Stimulated activated effector memory CD8-positive, alpha-beta T cell treated with anti-CD3 and anti-CD28 coated beads, Interleukin-12 subunit alpha, Interleukin-12 subunit beta, amount 100 ng/mL, for 72 hours (primary cell): ENCODE data around the gene FSTL3.

Source experiments
- ATAC-seq: fragments of 150-1000 bp; cut with Tn5 transposase; 2 replicates; pipeline ENCODE4 v1.10.0; 2021
- DNase-seq, 2 donors: peaks; one replicate each; pipeline ENCODE4 v3.0.0; 2021 to 2022; ENCODE audit warnings: low spot score in 2 of 2
- H3K27ac Mint-ChIP-seq: one replicate; pipeline ENCODE4 v1.8.0; 2022; ENCODE audit warnings: mild to moderate bottlenecking, mixed read lengths
- H3K36me3 Mint-ChIP-seq: one replicate; pipeline ENCODE4 v1.8.0; 2022; ENCODE audit warnings: mild to moderate bottlenecking, mixed read lengths
- H3K4me1 Mint-ChIP-seq: one replicate; pipeline ENCODE4 v1.8.0; 2022; ENCODE audit warnings: mixed read lengths
- H3K4me3 Mint-ChIP-seq: one replicate; pipeline ENCODE4 v1.8.0; 2022; ENCODE audit warnings: mild to moderate bottlenecking, mixed read lengths
- H3K9me3 Mint-ChIP-seq: one replicate; pipeline ENCODE4 v1.8.0; 2022; ENCODE audit warnings: mixed read lengths

FSTL3 gene

GRCh38 chr19:704447-704741, 28.2 kb downstream of the FSTL3 start:
- no peak overlapping the region for H3K27ac Mint-ChIP-seq
- no peaks in the 10 kb centered on the region for H3K9me3 Mint-ChIP-seq
- DNase-seq = no peak
- H3K36me3 Mint-ChIP-seq = no peaks in the 10 kb centered on the region
- H3K4me3 Mint-ChIP-seq = no peak overlapping the region
- no peak for ATAC-seq
- H3K4me1 Mint-ChIP-seq = peaks cover 8% of the 10 kb centered on the region

GRCh38 chr19:708154-709143, 32.3 kb downstream of the FSTL3 start, which contains the start of gene PALM:
PALM (plus strand) TSS chr19:708935; CDS start chr19:709147, 212 bp downstream.
- Mint-ChIP-seq H3K27ac (no peak within 1 kb of the TSS), H3K4me1 (peaks cover 3% of the 10 kb centered on the region), H3K4me3 (no peak within 1 kb of the TSS), H3K36me3 (no peaks in the 10 kb centered on the region), H3K9me3 (no peaks in the 10 kb centered on the region)
- ATAC-seq (no peak), DNase-seq (no peak)

DNA sequence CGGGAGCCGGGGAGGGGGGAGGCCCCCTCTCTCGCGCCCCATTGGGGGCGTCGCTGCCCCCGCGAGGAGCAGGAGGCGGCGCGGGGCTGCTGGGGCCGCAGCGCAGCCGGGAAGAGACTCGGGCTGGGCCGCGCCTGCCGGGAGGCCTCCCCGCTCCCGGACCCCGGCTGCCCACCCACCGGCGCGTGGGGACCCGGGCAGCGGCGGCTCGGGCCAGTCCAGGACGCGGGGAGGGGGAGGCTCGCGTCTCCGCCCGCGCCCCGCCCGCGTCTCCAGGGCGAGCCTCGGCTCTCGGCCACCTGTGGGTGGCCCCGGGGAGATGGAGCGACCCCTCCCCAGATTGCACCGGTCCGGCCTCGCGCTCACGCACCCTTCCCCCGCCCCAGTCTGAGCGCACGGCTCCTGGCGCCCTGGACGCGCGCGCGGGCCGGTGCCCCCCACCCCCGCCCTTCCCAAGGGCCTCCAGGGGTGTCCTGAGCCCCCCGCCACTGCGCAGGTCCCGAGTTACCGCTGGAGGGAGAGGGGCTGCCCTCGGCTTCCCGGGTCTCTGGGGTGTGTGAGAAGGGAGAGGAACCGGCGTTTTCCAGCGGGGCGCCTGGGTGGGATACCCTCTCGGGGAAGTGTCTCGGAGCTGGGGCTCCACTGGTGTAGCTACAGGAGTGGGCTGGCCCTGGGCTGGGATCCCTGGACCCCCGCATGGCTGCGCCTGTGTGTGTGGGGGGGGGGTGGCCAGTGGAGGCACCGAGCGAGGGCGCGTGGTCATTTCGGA, 33.2 kb downstream of the FSTL3 start:
- Mint-ChIP-seq H3K36me3 (no peaks in the 10 kb centered on the region), H3K9me3 (no peaks in the 10 kb centered on the region), H3K4me1 (no peaks in the 10 kb centered on the region), H3K4me3 (no peak overlapping the region), H3K27ac (no peak overlapping the region)
- ATAC-seq = no peak
- no peak for DNase-seq

GRCh38 chr19:709965-710571, 33.9 kb downstream of the FSTL3 start:
- H3K4me1 Mint-ChIP-seq = no peaks in the 10 kb centered on the region
- H3K4me3 Mint-ChIP-seq = no peak overlapping the region
- ATAC-seq = no peak
- H3K27ac Mint-ChIP-seq = no peak overlapping the region
- no peak for DNase-seq
- no peaks in the 10 kb centered on the region for H3K9me3 Mint-ChIP-seq
- no peaks in the 10 kb centered on the region for H3K36me3 Mint-ChIP-seq

GRCh38 chr19:710767-711166, 34.6 kb downstream of the FSTL3 start:
- Mint-ChIP-seq H3K4me3 (no peak overlapping the region), H3K4me1 (no peaks in the 10 kb centered on the region), H3K27ac (no peak overlapping the region), H3K9me3 (peaks cover 6% of the 10 kb centered on the region), H3K36me3 (no peaks in the 10 kb centered on the region)
- ATAC-seq = no peak
- no peak for DNase-seq

GRCh38 chr19:711254-711653, 35.1 kb downstream of the FSTL3 start:
- Mint-ChIP-seq H3K36me3 (no peaks in the 10 kb centered on the region), H3K27ac (no peak overlapping the region), H3K4me1 (no peaks in the 10 kb centered on the region), H3K4me3 (no peak overlapping the region), H3K9me3 (peaks cover 7% of the 10 kb centered on the region)
- DNase-seq (no peak), ATAC-seq (no peak)

DNA sequence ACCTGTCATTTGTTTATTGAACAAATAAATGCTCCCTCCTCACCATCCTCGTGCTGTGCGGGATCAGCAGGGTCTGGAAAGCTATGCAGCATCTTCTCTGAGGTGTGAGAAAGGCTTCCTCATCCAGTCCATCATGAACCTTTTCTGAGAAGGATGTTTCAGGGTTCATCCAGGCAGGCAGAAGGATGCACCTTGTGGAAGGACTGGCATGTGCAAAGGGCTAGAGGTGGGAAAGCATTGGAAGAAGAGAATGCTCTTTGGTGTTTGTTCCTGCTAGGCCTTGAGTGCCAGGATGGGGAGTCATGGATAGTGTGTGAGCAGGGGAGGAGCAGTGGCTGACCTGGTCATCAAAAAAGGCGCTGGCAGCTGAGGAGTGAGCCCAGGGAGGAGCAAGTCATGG, 39.2 kb downstream of the FSTL3 start:
- Mint-ChIP-seq H3K4me3 (no peak overlapping the region), H3K27ac (no peak overlapping the region), H3K4me1 (no peaks in the 10 kb centered on the region), H3K36me3 (no peaks in the 10 kb centered on the region), H3K9me3 (peaks cover 7% of the 10 kb centered on the region)
- DNase-seq (no peak), ATAC-seq (no peak)

- no peak for ATAC-seq
- Mint-ChIP-seq H3K4me1 (no peaks in the 10 kb centered on the region), H3K27ac (no peak overlapping the region), H3K36me3 (no peaks in the 10 kb centered on the region), H3K4me3 (no peak overlapping the region), H3K9me3 (peaks cover 7% of the 10 kb centered on the region)
- DNase-seq = no peak
Measured at GRCh38 chr19:718251-718951, 42.2 kb downstream of the FSTL3 start.

DNA sequence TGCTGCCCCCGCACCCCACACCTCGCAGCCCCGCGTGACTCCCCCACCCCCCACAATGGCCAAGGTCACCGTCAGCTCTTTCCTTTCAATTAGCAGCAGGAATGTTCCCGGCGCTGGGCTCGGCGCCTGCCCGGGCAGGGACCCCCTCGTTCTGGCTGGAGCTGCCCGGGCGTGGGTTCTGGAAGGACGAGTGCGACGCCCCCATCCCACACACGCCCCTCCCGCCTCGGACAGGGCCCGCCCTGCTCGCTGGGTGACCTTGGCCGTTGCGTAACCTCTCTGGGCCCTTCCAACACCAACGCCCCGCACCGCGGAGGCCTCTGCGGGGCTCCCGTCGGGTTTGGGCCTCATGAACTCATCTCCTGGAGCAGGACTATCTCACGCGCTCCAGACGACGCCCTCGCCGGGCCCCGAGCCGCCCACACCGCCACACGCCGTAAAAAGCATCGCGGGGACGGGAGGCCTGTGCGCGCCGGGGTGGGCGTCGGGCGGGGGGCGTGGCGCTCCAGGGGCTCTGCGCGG, 42.9 kb downstream of the FSTL3 start:
- ATAC-seq (no peak), DNase-seq (no peak)

DNA sequence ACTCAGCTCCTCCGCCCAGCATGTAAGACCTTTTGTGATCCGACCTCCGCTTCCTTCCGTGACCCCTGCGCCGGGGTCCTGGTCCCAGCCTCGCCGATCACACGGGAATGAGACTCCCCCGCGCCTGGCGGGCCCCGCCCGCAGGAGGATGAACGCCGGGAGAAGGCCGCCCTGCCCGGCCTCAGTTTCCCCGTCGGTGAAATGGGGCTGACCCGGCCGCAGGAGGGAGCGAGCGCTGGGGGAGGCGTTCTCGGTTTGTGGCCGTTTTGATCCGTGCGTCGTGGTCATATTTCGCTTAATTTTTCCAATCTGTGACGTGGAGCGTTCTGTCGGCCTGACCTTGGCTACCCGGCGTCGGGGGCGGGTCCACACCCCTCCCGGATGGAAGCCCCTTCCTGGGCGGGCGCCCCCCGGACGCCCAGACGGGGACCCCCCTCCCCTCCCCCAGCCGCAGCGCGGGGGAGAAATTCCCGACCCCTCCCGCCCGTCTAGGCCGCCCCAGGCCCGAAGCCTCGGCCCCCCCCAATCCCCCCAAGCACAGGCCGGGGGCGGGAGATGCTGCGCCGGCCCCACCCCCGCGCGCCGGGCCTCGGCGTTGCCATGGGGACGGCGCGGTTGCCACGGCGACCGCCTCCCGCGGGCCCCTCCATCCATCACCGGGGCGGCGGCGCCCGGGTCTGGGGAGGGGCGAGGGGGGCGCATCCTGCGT, 43.6 kb downstream of the FSTL3 start:
- ATAC-seq (no peak), DNase-seq (no peak)
- no peak overlapping the region for H3K4me3 Mint-ChIP-seq
- no peaks in the 10 kb centered on the region for H3K36me3 Mint-ChIP-seq
- H3K9me3 Mint-ChIP-seq = peaks cover 7% of the 10 kb centered on the region
- no peak overlapping the region for H3K27ac Mint-ChIP-seq
- no peaks in the 10 kb centered on the region for H3K4me1 Mint-ChIP-seq

More for the DNA sequence above, 42.9 kb downstream of the FSTL3 start:
- no peak overlapping the region for H3K4me3 Mint-ChIP-seq
- peaks cover 7% of the 10 kb centered on the region for H3K9me3 Mint-ChIP-seq
- H3K27ac Mint-ChIP-seq = no peak overlapping the region
- no peaks in the 10 kb centered on the region for H3K36me3 Mint-ChIP-seq
- no peaks in the 10 kb centered on the region for H3K4me1 Mint-ChIP-seq

- Mint-ChIP-seq H3K4me1 (no peaks in the 10 kb centered on the region), H3K9me3 (peaks cover 4% of the 10 kb centered on the region), H3K4me3 (no peak overlapping the region), H3K36me3 (no peaks in the 10 kb centered on the region), H3K27ac (no peak overlapping the region)
- no peak for DNase-seq
- ATAC-seq = no peak
Measured at GRCh38 chr19:720345-721160, 44.4 kb downstream of the FSTL3 start.

DNA sequence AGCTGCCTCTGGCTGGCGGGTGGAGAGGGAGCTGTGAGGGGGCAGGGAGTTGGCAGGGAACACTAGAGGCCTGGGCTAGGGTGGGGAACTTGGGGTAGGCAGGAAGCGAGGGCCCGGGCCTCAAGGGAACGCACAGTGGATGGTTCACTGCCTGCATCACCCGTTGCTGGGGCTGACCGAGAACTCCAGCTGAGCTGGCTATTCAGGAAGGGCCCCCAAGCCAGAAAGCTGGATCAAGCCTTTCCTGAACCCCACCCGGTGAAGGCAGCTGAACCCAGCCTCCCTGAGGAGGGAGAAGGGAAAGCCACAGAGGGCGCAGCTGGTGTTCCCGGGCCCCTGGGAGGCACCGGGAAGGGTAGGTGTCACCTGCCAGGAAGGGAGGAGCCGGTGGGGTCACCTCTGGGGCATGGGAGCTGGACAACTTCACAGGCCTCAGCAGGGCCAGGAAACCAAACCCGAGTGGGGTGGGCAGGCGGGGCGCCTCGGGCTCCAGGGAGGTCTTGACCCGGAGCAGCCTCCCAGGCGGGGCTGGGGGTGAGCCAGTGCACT, 46.4 kb downstream of the FSTL3 start:
- Mint-ChIP-seq H3K4me1 (no peaks in the 10 kb centered on the region), H3K9me3 (no peaks in the 10 kb centered on the region), H3K4me3 (no peak overlapping the region), H3K36me3 (no peaks in the 10 kb centered on the region), H3K27ac (no peak overlapping the region)
- DNase-seq = no peak
- no peak for ATAC-seq

GRCh38 chr19:723247-723646, 47.1 kb downstream of the FSTL3 start:
- Mint-ChIP-seq H3K4me1 (no peaks in the 10 kb centered on the region), H3K9me3 (no peaks in the 10 kb centered on the region), H3K36me3 (no peaks in the 10 kb centered on the region), H3K27ac (no peak overlapping the region), H3K4me3 (no peak overlapping the region)
- ATAC-seq = no peak
- no peak for DNase-seq
